OCI-LY1 (cell line): ENCODE measurements around the gene SMYD3.

Experiments
- EZH2 ChIP-seq: fragments of 200-600 bp; sonication (generic), shearing (Covaris generic); IDR thresholded peaks from 2 replicates; pipeline ENCODE4 v1.8.0; 2017; ENCODE audit warnings: borderline replicate concordance, mixed run types, mild to moderate bottlenecking, antibody characterized with exemption, low read length, moderate library complexity, mixed read lengths
- TF ChIP-seq, protein P1 (sequence below): fragments of 200-600 bp; sonication (generic), shearing (Covaris generic); IDR thresholded peaks from 2 replicates; pipeline ENCODE4 v1.5.1; 2017; ENCODE audit warnings: mild to moderate bottlenecking, antibody characterized with exemption, low read length, moderate library complexity, mixed read lengths

DNA sequence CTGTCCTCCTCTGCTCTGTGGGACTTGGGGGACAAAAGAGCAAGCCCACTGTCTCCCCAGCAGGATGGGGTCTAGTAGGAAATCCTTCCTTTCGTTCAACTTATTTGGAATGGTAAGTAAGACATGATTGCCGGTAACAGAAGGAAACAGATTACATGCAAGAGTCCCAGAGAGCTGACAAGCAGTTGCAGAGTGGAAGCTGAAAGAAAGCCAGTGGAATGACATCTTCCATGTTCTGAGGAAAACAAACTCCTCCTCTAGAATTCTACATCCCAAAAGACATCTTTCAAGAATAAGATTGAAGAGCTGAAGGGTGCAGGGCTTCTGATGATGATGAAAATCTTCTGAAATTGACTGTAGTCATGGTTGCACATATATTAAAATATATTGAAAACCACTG lies 732.9 kb downstream of the SMYD3 start:
- TF ChIP-seq, protein P1, sequence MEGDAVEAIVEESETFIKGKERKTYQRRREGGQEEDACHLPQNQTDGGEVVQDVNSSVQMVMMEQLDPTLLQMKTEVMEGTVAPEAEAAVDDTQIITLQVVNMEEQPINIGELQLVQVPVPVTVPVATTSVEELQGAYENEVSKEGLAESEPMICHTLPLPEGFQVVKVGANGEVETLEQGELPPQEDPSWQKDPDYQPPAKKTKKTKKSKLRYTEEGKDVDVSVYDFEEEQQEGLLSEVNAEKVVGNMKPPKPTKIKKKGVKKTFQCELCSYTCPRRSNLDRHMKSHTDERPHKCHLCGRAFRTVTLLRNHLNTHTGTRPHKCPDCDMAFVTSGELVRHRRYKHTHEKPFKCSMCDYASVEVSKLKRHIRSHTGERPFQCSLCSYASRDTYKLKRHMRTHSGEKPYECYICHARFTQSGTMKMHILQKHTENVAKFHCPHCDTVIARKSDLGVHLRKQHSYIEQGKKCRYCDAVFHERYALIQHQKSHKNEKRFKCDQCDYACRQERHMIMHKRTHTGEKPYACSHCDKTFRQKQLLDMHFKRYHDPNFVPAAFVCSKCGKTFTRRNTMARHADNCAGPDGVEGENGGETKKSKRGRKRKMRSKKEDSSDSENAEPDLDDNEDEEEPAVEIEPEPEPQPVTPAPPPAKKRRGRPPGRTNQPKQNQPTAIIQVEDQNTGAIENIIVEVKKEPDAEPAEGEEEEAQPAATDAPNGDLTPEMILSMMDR, result no peak
- TF ChIP-seq EZH2, result no peak
